Activated naive CD4-positive, alpha-beta T cell treated with anti-CD3 and anti-CD28 coated beads for 36 hours (primary cell): ENCODE measurements around the gene PIK3R6. TPM values are rescaled to one million over a fixed set of nuclear protein-coding genes. Genes with fewer than 3 reads are reported as not detected.

Experiments
- CTCF ChIA-PET: fragments of 350-600 bp; sonication (Branson Sonifier 250); formaldehyde crosslinking; loops from one replicate; lab custom pipeline; 2021; ENCODE audit warnings: antibody characterized with exemption; lab: Charles Lee
- DNase-seq: peaks from one replicate; pipeline ENCODE4 v3.0.0-alpha.2; 2020
- H3K27ac Mint-ChIP-seq: one replicate; pipeline ENCODE4 v1.8.0; 2021; ENCODE audit warnings: mild to moderate bottlenecking, mixed read lengths
- H3K27me3 Mint-ChIP-seq: one replicate; pipeline ENCODE4 v1.8.0; 2021; ENCODE audit warnings: low read depth, mixed read lengths
- H3K36me3 Mint-ChIP-seq: one replicate; pipeline ENCODE4 v1.8.0; 2021; ENCODE audit warnings: low read depth, mixed read lengths
- H3K4me1 Mint-ChIP-seq: one replicate; pipeline ENCODE4 v1.8.0; 2021; ENCODE audit warnings: low read depth, mixed read lengths
- H3K4me3 Mint-ChIP-seq: one replicate; pipeline ENCODE4 v1.8.0; 2021; ENCODE audit warnings: mild to moderate bottlenecking, moderate library complexity, mixed read lengths
- H3K9me3 Mint-ChIP-seq: one replicate; pipeline ENCODE4 v1.8.0; 2021; ENCODE audit warnings: mixed read lengths
- intact Hi-C: fragments of 100-400 bp; cut with micrococcal nuclease; formaldehyde crosslinking; loops from one replicate; pipeline ENCODE4 v1.15.1; 2023
- total RNA-seq, 2 experiments: library from RNA; stranded (reverse); gene quantifications; one replicate each; pipeline ENCODE4 v1.2.3, GENCODE V29; 2021

The PIK3R6 gene
- total RNA-seq: under 1 TPM; 0.12 to 0.22 TPM

GRCh38 chr17:8867361-8867981 lies at the start of gene PIK3R6:
PIK3R6 (minus strand) TSS chr17:8867674; CDS start chr17:8849794, 17,880 bp downstream.
- peak; percentile 18 for DNase-seq
- CTCF ChIA-PET: interaction anchor here (0.7 kb wide), 1 partner anchor 28 kb away, joined by 3 read pairs; no protein-coding TSS in a partner anchor
- H3K4me1 Mint-ChIP-seq: peaks cover 23% of the 10 kb centered on the region
- H3K27me3 Mint-ChIP-seq: no peaks in the 10 kb centered on the region
- H3K36me3 Mint-ChIP-seq: peaks cover 1% of the 10 kb centered on the region
- intact Hi-C loops: no loop called here
- H3K27ac Mint-ChIP-seq: no peak within 1 kb of the TSS
- peak within 1 kb of the TSS; percentile 54 for H3K4me3 Mint-ChIP-seq
- no peaks in the 10 kb centered on the region for H3K9me3 Mint-ChIP-seq

- Mint-ChIP-seq H3K4me3 (no peak overlapping the region), H3K9me3 (peaks cover 9% of the 10 kb centered on the region), H3K27me3 (no peaks in the 10 kb centered on the region), H3K4me1 (peaks cover 25% of the 10 kb centered on the region), H3K27ac (no peak overlapping the region), H3K36me3 (peaks cover 17% of the 10 kb centered on the region)
- DNase-seq: no peak
- intact Hi-C loops: no loop called here
- CTCF ChIA-PET: interaction anchor here (0.5 kb wide), 1 partner anchor 16 kb away, joined by 3 read pairs; no protein-coding TSS in a partner anchor
These were observed 49.0 kb upstream of the PIK3R6 start for GRCh38 chr17:8916466-8916865.

- Mint-ChIP-seq H3K27ac (no peak overlapping the region), H3K36me3 (peaks cover 11% of the 10 kb centered on the region)
These were observed 47.1 kb upstream of the PIK3R6 start for GRCh38 chr17:8914554-8914953.

GRCh38 chr17:8913879-8914278 lies 46.4 kb upstream of the PIK3R6 start:
- Mint-ChIP-seq H3K27me3 (no peaks in the 10 kb centered on the region), H3K4me3 (no peak overlapping the region), H3K9me3 (peaks cover 7% of the 10 kb centered on the region), H3K36me3 (peaks cover 7% of the 10 kb centered on the region), H3K4me1 (peaks cover 23% of the 10 kb centered on the region), H3K27ac (no peak overlapping the region)
- CTCF ChIA-PET: interaction anchor here (1.5 kb wide), 1 partner anchor 8 kb away, joined by 3 read pairs; no protein-coding TSS in a partner anchor
- no peak for DNase-seq
- intact Hi-C loops: no loop called here

More at GRCh38 chr17:8914554-8914953, 47.1 kb upstream of the PIK3R6 start:
- Mint-ChIP-seq H3K27me3 (no peaks in the 10 kb centered on the region), H3K9me3 (peaks cover 9% of the 10 kb centered on the region), H3K4me3 (no peak overlapping the region), H3K4me1 (peaks cover 25% of the 10 kb centered on the region)
- CTCF ChIA-PET: no interaction called here
- intact Hi-C loops: no loop called here
- DNase-seq: no peak

GRCh38 chr17:8913091-8913490 lies 45.6 kb upstream of the PIK3R6 start:
- no peak for DNase-seq
- H3K4me1 Mint-ChIP-seq: peaks cover 23% of the 10 kb centered on the region
- peaks cover 11% of the 10 kb centered on the region for H3K36me3 Mint-ChIP-seq
- H3K4me3 Mint-ChIP-seq: no peak overlapping the region
- H3K9me3 Mint-ChIP-seq: peaks cover 3% of the 10 kb centered on the region
- intact Hi-C loops: no loop called here
- no peaks in the 10 kb centered on the region for H3K27me3 Mint-ChIP-seq
- H3K27ac Mint-ChIP-seq: no peak overlapping the region
- CTCF ChIA-PET: interaction anchor here (0.8 to 1.5 kb wide), 2 partner anchors 9 to 27 kb away, joined by 3 read pairs; no protein-coding TSS in a partner anchor

- Mint-ChIP-seq H3K27me3 (no peaks in the 10 kb centered on the region), H3K4me3 (no peak overlapping the region), H3K9me3 (no peaks in the 10 kb centered on the region), H3K4me1 (peaks cover 23% of the 10 kb centered on the region), H3K36me3 (peaks cover 13% of the 10 kb centered on the region), H3K27ac (no peak overlapping the region)
- intact Hi-C loops: no loop called here
- no peak for DNase-seq
- CTCF ChIA-PET: interaction anchor here (0.5 to 1.5 kb wide), 4 partner anchors 10 to 135 kb away, joined by 3 to 4 read pairs (median 4); no protein-coding TSS in a partner anchor
These were observed 44.9 kb upstream of the PIK3R6 start for GRCh38 chr17:8912084-8912981.

- Mint-ChIP-seq H3K9me3 (no peaks in the 10 kb centered on the region), H3K4me1 (peaks cover 16% of the 10 kb centered on the region), H3K4me3 (no peak overlapping the region), H3K27me3 (no peaks in the 10 kb centered on the region), H3K36me3 (peaks cover 10% of the 10 kb centered on the region), H3K27ac (no peak overlapping the region)
- CTCF ChIA-PET: interaction anchor here (0.6 kb wide), 1 partner anchor 264 kb away, joined by 4 read pairs; no protein-coding TSS in a partner anchor
- intact Hi-C loops: no loop called here
- DNase-seq: no peak
These were observed 43.6 kb upstream of the PIK3R6 start for GRCh38 chr17:8910969-8911604.

- H3K27me3 Mint-ChIP-seq: no peaks in the 10 kb centered on the region
- intact Hi-C loops: no loop called here
- no peak overlapping the region for H3K27ac Mint-ChIP-seq
- H3K4me1 Mint-ChIP-seq: peaks cover 6% of the 10 kb centered on the region
- H3K36me3 Mint-ChIP-seq: peaks cover 15% of the 10 kb centered on the region
- no peaks in the 10 kb centered on the region for H3K9me3 Mint-ChIP-seq
- CTCF ChIA-PET: no interaction called here
- H3K4me3 Mint-ChIP-seq: no peak overlapping the region
- no peak for DNase-seq
These were observed 42.3 kb upstream of the PIK3R6 start for GRCh38 chr17:8909586-8910270.

GRCh38 chr17:8905331-8905730 lies 37.9 kb upstream of the PIK3R6 start:
- no peaks in the 10 kb centered on the region for H3K27me3 Mint-ChIP-seq
- CTCF ChIA-PET: no interaction called here
- no peak overlapping the region for H3K27ac Mint-ChIP-seq
- H3K36me3 Mint-ChIP-seq: peaks cover 28% of the 10 kb centered on the region
- no peak for DNase-seq
- intact Hi-C loops: no loop called here
- no peaks in the 10 kb centered on the region for H3K9me3 Mint-ChIP-seq
- no peak overlapping the region for H3K4me3 Mint-ChIP-seq
- peaks cover 22% of the 10 kb centered on the region for H3K4me1 Mint-ChIP-seq

- Mint-ChIP-seq H3K27ac (no peak overlapping the region), H3K36me3 (peaks cover 28% of the 10 kb centered on the region), H3K9me3 (no peaks in the 10 kb centered on the region), H3K4me1 (peaks cover 24% of the 10 kb centered on the region), H3K27me3 (no peaks in the 10 kb centered on the region), H3K4me3 (no peak overlapping the region)
- no peak for DNase-seq
- intact Hi-C loops: no loop called here
- CTCF ChIA-PET: no interaction called here
These were observed 37.2 kb upstream of the PIK3R6 start for GRCh38 chr17:8904686-8905085.

GRCh38 chr17:8904201-8904600 lies 36.7 kb upstream of the PIK3R6 start:
- H3K9me3 Mint-ChIP-seq: no peaks in the 10 kb centered on the region
- H3K4me1 Mint-ChIP-seq: peaks cover 27% of the 10 kb centered on the region
- no peak overlapping the region for H3K4me3 Mint-ChIP-seq
- CTCF ChIA-PET: no interaction called here
- no peaks in the 10 kb centered on the region for H3K27me3 Mint-ChIP-seq
- intact Hi-C loops: no loop called here
- H3K36me3 Mint-ChIP-seq: peaks cover 28% of the 10 kb centered on the region
- DNase-seq: no peak
- no peak overlapping the region for H3K27ac Mint-ChIP-seq
